Heart left ventricle (tissue), 13 donors: ENCODE data around the gene PTPRD.

ENCODE experiments used
- CTCF ChIP-seq, 12 donors: fragments of 200-600 bp; sonication (generic) in 4 of 12; IDR thresholded peaks; one replicate each; pipeline versions ENCODE4 v1.5.0 to v1.8.0; 2018 to 2022; ENCODE audit warnings: antibody characterized with exemption in 12 of 12, mild to moderate bottlenecking in 5 of 12
- POLR2A ChIP-seq, 2 donors: fragments of 450-650 bp; IDR thresholded peaks; one replicate each; pipeline ENCODE4 v1.6.1; 2017; ENCODE audit warnings: antibody characterized with exemption in 2 of 2, mild to moderate bottlenecking in 2 of 2, moderate library complexity in 2 of 2
- donor health status: ischemic (EF 13 %, LVEDD 7.1; RV severe dilation, severe dysfunction).
- donor health status: DM: no; HTN: yes; CAD: no.
- donor health status: DM: no; HTN: no; CAD: no.
- donor health status: ischemic (EF 25% LVEDD 6.9; RV normal size, moderate dysfunction).
- donor health status: ischemic (EF 25% LVEDD 5.7; RV mildly dilated, moderate dysfunction).
- donor health status: ischemic (EF 35%, LVEDD 5.7; RV mildly dilated, moderate dysfunction).
- donor health status: nonischemic (EF 11% LVEDD 7.7; RV severe dilation, severe dysfunction).
- donor health status: DM: yes; HTN: yes; CAD: no.
- donor health status: PGD.
- donor health status: ischemic (EF 29% LVEDD 5.4; RV normal size, mild dysfunction).
- donor health status: nonischemic (EF 23%, LVEDD 6.1; RV moderate dilation, normal function).

- TF ChIP-seq CTCF (IDR thresholded peaks at IDR 0.05) (no peak), POLR2A (IDR thresholded peaks at IDR 0.05) (no peak)
Measured at GRCh38 chr9:8429768-8430167, 2183.0 kb downstream of the PTPRD start.
